Measurements from ENCODE around the gene ADRA1B. TPM values are rescaled to one million over a fixed set of nuclear protein-coding genes. Genes with fewer than 3 reads are reported as not detected.

Gene ADRA1B
- polyA plus RNA-seq, 4 donors, result 0.25 to 0.45 (median 0.31) TPM; not detected in 1

DNA sequence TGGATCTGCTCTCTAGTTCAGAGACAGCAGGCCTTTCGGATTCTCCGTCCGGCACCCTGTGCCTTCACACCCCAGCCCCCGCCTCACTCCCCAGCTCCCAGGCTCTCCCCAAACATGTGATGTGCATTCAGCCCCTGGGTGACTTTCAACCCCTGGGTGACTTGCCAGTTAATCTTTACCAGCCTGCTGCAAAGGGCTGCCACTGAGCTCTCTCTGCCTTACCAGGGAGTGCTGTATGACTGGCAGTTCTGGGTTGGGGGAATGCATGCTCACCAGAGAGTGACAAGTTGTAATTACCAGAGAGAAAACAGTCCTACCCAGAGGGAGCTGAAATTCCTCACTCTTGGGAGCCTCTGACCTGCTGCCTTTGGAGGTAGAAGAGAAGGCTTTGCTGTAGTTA, 4.9 kb upstream of the ADRA1B start:
- peak; percentile 22 to 58 for DNase-seq
- no peaks in the 10 kb centered on the region for H3K9me3 ChIP-seq (ENCODE audit: control insufficient read depth in 2 of 2, insufficient read depth in 1 of 2, low read depth in 1 of 2, low read length in 1 of 2)
- no peak overlapping the region for H3K4me3 ChIP-seq (ENCODE audit: low read depth in 1 of 3, low read length in 3 of 3)
- H3K27ac ChIP-seq (ENCODE audit: low read depth in 1 of 3, low read length in 2 of 3), result no peak overlapping the region
- FAIRE-seq, result no peak
- WGBS, 3 donors, result 84 to 96% (median 94%) methylated on average over 4 of the region's 4 CpGs
- no peaks in the 10 kb centered on the region for H3K36me3 ChIP-seq (ENCODE audit: control insufficient read depth in 3 of 3, insufficient read depth in 2 of 3, low read depth in 1 of 3, low read length in 3 of 3)
- H3K4me1 ChIP-seq (ENCODE audit: control insufficient read depth in 3 of 3, insufficient read depth in 2 of 3, low read depth in 1 of 3, low read length in 2 of 3), result peaks cover 0 to 28% (median 0%) of the 10 kb centered on the region in 3 donors
- peaks cover 0 to 14% (median 4%) of the 10 kb centered on the region in 3 donors for H3K27me3 ChIP-seq (ENCODE audit: control insufficient read depth in 3 of 3, insufficient read depth in 3 of 3, low read length in 3 of 3)

DNA sequence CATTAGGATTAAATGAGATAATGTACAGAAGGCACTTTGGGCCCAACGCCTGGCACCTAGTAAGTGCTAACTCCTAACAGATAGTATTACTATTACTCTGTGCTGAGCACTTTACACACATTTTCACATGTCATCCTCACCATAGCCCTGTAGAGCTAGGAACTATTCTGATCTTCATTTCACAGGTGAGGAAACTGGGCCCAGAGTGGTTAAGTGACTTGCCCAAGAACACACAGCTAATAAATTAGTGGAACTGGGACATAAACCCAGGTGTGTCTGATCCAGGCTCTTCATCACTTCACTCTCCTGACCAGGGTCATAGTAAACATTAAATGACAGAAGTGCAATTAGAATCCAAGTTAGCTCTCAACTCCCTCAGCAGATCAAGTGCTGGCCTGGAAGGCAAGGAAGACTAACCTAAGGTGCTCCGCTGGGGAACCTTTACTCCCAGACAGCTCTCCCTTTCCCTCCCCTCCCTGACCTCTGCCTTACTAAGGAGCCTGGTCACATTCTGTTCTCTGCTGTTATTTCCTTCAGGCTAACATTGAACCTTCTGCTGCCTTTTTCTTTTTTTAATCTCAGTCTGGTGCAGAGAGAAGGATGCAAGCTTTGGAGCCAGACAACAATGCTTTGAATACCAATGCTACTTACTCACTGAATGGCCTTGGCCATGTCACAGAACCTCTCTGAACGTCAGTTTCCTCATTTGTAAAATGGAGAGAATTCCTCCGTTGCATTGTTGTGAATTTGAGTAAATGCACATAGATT, 4.1 kb upstream of the ADRA1B start:
- Histone ChIP-seq H3K4me1 (ENCODE audit: control insufficient read depth in 3 of 3, insufficient read depth in 2 of 3, low read depth in 1 of 3, low read length in 2 of 3) (peaks cover 0 to 30% (median 0%) of the 10 kb centered on the region in 3 donors), H3K4me3 (ENCODE audit: low read depth in 1 of 3, low read length in 3 of 3) (no peak overlapping the region), H3K36me3 (ENCODE audit: control insufficient read depth in 3 of 3, insufficient read depth in 2 of 3, low read depth in 1 of 3, low read length in 3 of 3) (no peaks in the 10 kb centered on the region), H3K27me3 (ENCODE audit: control insufficient read depth in 3 of 3, insufficient read depth in 3 of 3, low read length in 3 of 3) (peaks cover 0 to 22% (median 4%) of the 10 kb centered on the region in 3 donors), H3K27ac (ENCODE audit: low read depth in 1 of 3, low read length in 2 of 3) (no peak overlapping the region), H3K9me3 (ENCODE audit: control insufficient read depth in 2 of 2, insufficient read depth in 1 of 2, low read depth in 1 of 2, low read length in 1 of 2) (no peaks in the 10 kb centered on the region)
- DNase-seq (peak; percentile 34 to 43), FAIRE-seq (no peak)
- WGBS, 3 donors, result 65 to 75% (median 70%) methylated on average over 4 of the region's 4 CpGs

DNA sequence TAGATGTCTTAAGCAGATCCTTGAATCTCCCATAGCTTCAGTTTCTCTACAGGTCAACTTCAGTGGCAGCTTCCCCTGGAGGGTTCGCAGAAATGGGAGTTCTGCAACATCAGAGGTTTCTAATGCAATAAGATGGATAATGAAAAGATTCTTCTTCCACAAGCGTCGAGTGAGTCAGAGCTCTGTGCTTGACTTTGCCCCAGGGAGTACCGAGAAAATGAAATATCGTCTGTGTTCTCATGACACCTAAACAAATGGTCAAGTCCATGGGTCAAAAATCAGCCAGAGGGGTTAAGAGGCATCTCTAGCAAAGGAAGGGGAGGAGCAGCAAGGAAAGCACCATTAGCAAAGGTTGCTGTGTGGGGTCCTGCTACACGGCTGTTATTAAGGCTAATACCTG, 3.2 kb upstream of the ADRA1B start:
- Histone ChIP-seq H3K36me3 (ENCODE audit: control insufficient read depth in 3 of 3, insufficient read depth in 2 of 3, low read depth in 1 of 3, low read length in 3 of 3) (no peaks in the 10 kb centered on the region), H3K9me3 (ENCODE audit: control insufficient read depth in 2 of 2, insufficient read depth in 1 of 2, low read depth in 1 of 2, low read length in 1 of 2) (no peaks in the 10 kb centered on the region), H3K4me3 (ENCODE audit: low read depth in 1 of 3, low read length in 3 of 3) (no peak overlapping the region), H3K27me3 (ENCODE audit: control insufficient read depth in 3 of 3, insufficient read depth in 3 of 3, low read length in 3 of 3) (peaks cover 0 to 29% (median 4%) of the 10 kb centered on the region in 3 donors), H3K27ac (ENCODE audit: low read depth in 1 of 3, low read length in 2 of 3) (no peak overlapping the region), H3K4me1 (ENCODE audit: control insufficient read depth in 3 of 3, insufficient read depth in 2 of 3, low read depth in 1 of 3, low read length in 2 of 3) (peaks cover 0 to 30% (median 0%) of the 10 kb centered on the region in 3 donors)
- WGBS, 3 donors, result 13 to 47% (median 28%) methylated on average over 6 of the region's 6 CpGs
- FAIRE-seq (no peak), DNase-seq (peak; percentile 66 to 74)

DNA sequence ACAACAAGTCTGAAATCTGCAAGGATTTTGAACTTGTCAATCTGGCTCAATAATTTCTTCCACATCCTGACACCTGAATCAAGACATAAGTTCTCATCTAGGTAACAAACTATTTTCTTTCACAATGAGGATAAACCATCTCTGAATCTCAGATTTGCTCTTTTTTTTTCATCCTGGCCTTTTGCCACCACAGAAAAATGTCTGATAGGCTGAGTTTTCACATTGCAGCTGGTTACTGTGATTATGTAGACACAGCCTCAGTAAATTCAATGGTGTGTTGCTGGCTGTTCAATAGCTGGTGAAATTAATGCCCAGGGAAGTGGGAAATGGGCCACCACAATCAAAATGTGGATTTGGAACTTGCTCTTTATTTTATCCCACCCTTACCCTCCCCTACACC, 2.8 kb upstream of the ADRA1B start:
- H3K36me3 ChIP-seq (ENCODE audit: control insufficient read depth in 3 of 3, insufficient read depth in 2 of 3, low read depth in 1 of 3, low read length in 3 of 3), result no peaks in the 10 kb centered on the region
- DNase-seq (no peak), FAIRE-seq (no peak)
- no peaks in the 10 kb centered on the region for H3K9me3 ChIP-seq (ENCODE audit: control insufficient read depth in 2 of 2, insufficient read depth in 1 of 2, low read depth in 1 of 2, low read length in 1 of 2)
- peaks cover 0 to 30% (median 0%) of the 10 kb centered on the region in 3 donors for H3K4me1 ChIP-seq (ENCODE audit: control insufficient read depth in 3 of 3, insufficient read depth in 2 of 3, low read depth in 1 of 3, low read length in 2 of 3)
- H3K4me3 ChIP-seq (ENCODE audit: low read depth in 1 of 3, low read length in 3 of 3), result no peak overlapping the region
- peaks cover 0 to 32% (median 4%) of the 10 kb centered on the region in 3 donors for H3K27me3 ChIP-seq (ENCODE audit: control insufficient read depth in 3 of 3, insufficient read depth in 3 of 3, low read length in 3 of 3)
- no peak overlapping the region for H3K27ac ChIP-seq (ENCODE audit: low read depth in 1 of 3, low read length in 2 of 3)

DNA sequence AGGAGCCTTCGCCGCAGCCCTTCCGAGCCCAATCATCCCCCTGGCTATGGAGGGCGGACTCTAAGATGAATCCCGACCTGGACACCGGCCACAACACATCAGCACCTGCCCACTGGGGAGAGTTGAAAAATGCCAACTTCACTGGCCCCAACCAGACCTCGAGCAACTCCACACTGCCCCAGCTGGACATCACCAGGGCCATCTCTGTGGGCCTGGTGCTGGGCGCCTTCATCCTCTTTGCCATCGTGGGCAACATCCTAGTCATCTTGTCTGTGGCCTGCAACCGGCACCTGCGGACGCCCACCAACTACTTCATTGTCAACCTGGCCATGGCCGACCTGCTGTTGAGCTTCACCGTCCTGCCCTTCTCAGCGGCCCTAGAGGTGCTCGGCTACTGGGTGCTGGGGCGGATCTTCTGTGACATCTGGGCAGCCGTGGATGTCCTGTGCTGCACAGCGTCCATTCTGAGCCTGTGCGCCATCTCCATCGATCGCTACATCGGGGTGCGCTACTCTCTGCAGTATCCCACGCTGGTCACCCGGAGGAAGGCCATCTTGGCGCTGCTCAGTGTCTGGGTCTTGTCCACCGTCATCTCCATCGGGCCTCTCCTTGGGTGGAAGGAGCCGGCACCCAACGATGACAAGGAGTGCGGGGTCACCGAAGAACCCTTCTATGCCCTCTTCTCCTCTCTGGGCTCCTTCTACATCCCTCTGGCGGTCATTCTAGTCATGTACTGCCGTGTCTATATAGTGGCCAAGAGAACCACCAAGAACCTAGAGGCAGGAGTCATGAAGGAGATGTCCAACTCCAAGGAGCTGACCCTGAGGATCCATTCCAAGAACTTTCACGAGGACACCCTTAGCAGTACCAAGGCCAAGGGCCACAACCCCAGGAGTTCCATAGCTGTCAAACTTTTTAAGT, 819 bp downstream of the ADRA1B start:
- no peak for FAIRE-seq

DNA sequence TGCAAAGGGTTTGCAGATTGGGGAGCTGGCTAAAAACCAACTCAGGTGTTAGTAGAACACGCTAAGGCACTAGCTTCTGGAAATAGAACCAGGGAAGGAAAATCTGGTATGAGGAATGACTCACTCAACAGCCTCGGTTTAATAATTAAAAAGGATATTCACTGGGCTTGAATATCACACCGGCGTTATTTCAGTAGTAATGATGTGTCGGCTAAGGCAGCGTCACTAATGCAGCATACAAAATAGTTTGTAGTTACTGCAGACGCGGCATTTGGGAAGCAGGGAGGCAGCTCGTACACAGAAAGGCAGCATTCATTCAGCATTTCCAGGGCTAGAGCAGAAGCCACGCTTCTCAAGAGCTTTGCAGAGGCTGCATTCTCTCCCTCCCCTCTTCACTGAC, 1.7 kb downstream of the ADRA1B start:
- Histone ChIP-seq H3K9me3 (ENCODE audit: control insufficient read depth in 2 of 2, insufficient read depth in 1 of 2, low read depth in 1 of 2, low read length in 1 of 2) (no peaks in the 10 kb centered on the region), H3K36me3 (ENCODE audit: control insufficient read depth in 3 of 3, insufficient read depth in 2 of 3, low read depth in 1 of 3, low read length in 3 of 3) (no peaks in the 10 kb centered on the region), H3K4me3 (ENCODE audit: low read depth in 1 of 3, low read length in 3 of 3) (no peak overlapping the region), H3K27ac (ENCODE audit: low read depth in 1 of 3, low read length in 2 of 3) (no peak overlapping the region), H3K27me3 (ENCODE audit: control insufficient read depth in 3 of 3, insufficient read depth in 3 of 3, low read length in 3 of 3) (peaks cover 0 to 44% (median 6%) of the 10 kb centered on the region in 3 donors), H3K4me1 (ENCODE audit: control insufficient read depth in 3 of 3, insufficient read depth in 2 of 3, low read depth in 1 of 3, low read length in 2 of 3) (peaks cover 0 to 8% (median 0%) of the 10 kb centered on the region in 3 donors)
- no peak for FAIRE-seq
- WGBS, 3 donors, result 15 to 56% (median 30%) methylated on average over 10 of the region's 10 CpGs
- peak; percentile 26 to 58 for DNase-seq

More for the DNA sequence above, 819 bp downstream of the ADRA1B start:
- DNase-seq, result no peak
- WGBS, 3 donors, result 88 to 90% (median 89%) methylated on average over 35 to 36 of the region's 36 CpGs
- Histone ChIP-seq H3K4me3 (ENCODE audit: low read depth in 1 of 3, low read length in 3 of 3) (peak overlapping the region in 2 of 3 donors; percentile 13 to 51), H3K27me3 (ENCODE audit: control insufficient read depth in 3 of 3, insufficient read depth in 3 of 3, low read length in 3 of 3) (peaks cover 0 to 42% (median 6%) of the 10 kb centered on the region in 3 donors), H3K4me1 (ENCODE audit: control insufficient read depth in 3 of 3, insufficient read depth in 2 of 3, low read depth in 1 of 3, low read length in 2 of 3) (peaks cover 0 to 17% (median 0%) of the 10 kb centered on the region in 3 donors), H3K9me3 (ENCODE audit: control insufficient read depth in 2 of 2, insufficient read depth in 1 of 2, low read depth in 1 of 2, low read length in 1 of 2) (no peaks in the 10 kb centered on the region), H3K36me3 (ENCODE audit: control insufficient read depth in 3 of 3, insufficient read depth in 2 of 3, low read depth in 1 of 3, low read length in 3 of 3) (no peaks in the 10 kb centered on the region), H3K27ac (ENCODE audit: low read depth in 1 of 3, low read length in 2 of 3) (no peak overlapping the region)

DNA sequence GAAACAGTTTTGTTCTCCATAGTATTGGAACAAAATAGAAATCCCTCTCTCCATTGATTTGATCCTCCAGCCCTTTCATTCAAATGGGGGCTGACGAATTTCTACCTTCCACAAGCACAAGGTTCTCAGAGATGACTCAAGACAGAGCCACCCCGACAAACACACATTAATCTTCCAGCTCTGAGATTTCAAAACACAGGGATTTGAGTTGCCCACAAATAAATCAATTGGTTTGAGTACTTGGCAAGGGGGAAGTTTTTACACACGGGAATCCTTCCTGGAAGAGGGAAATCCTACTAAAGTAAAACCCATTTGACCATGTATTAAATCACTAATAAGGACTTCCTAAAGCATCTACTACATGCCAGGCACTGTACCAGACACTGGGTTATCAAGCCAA, 5.4 kb downstream of the ADRA1B start:
- no peak overlapping the region for H3K27ac ChIP-seq (ENCODE audit: low read depth in 1 of 3, low read length in 2 of 3)
- WGBS, 3 donors, result 58 to 67% (median 61%) methylated on average over 3 of the region's 3 CpGs
- no peak for FAIRE-seq
- peaks cover 0 to 47% (median 5%) of the 10 kb centered on the region in 3 donors for H3K27me3 ChIP-seq (ENCODE audit: control insufficient read depth in 3 of 3, insufficient read depth in 3 of 3, low read length in 3 of 3)
- H3K4me1 ChIP-seq (ENCODE audit: control insufficient read depth in 3 of 3, insufficient read depth in 2 of 3, low read depth in 1 of 3, low read length in 2 of 3), result peaks cover 0 to under 1% (median 0%) of the 10 kb centered on the region in 3 donors
- H3K4me3 ChIP-seq (ENCODE audit: low read depth in 1 of 3, low read length in 3 of 3), result no peak overlapping the region
- no peaks in the 10 kb centered on the region for H3K9me3 ChIP-seq (ENCODE audit: control insufficient read depth in 2 of 2, insufficient read depth in 1 of 2, low read depth in 1 of 2, low read length in 1 of 2)
- no peak for DNase-seq
- no peaks in the 10 kb centered on the region for H3K36me3 ChIP-seq (ENCODE audit: control insufficient read depth in 3 of 3, insufficient read depth in 2 of 3, low read depth in 1 of 3, low read length in 3 of 3)

DNA sequence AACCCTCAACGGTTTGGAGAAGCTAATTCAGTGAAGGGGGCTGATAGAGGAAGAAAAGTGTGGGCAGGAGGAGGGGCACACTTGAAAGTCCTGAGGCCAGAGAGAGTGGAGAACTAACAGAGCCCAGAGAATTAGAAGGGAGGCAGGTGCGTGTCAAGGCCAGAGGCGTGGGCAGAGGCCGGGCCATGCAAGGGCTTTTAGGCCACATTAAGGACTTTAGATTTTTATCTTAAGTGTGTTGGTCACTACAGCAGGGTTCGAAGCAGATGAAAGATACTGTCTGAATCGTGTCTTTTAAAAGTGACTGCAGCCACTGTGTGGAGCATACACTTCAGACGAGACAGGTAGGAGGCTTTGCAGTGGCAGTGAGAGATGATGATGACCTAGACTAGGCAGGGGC, 6.7 kb downstream of the ADRA1B start:
- no peak overlapping the region for H3K27ac ChIP-seq (ENCODE audit: low read depth in 1 of 3, low read length in 2 of 3)
- WGBS, 3 donors, result 63 to 79% (median 66%) methylated on average over 7 of the region's 7 CpGs
- H3K9me3 ChIP-seq (ENCODE audit: control insufficient read depth in 2 of 2, insufficient read depth in 1 of 2, low read depth in 1 of 2, low read length in 1 of 2), result no peaks in the 10 kb centered on the region
- FAIRE-seq (no peak), DNase-seq (no peak)
- H3K36me3 ChIP-seq (ENCODE audit: control insufficient read depth in 3 of 3, insufficient read depth in 2 of 3, low read depth in 1 of 3, low read length in 3 of 3), result no peaks in the 10 kb centered on the region
- H3K4me3 ChIP-seq (ENCODE audit: low read depth in 1 of 3, low read length in 3 of 3), result no peak overlapping the region
- H3K27me3 ChIP-seq (ENCODE audit: control insufficient read depth in 3 of 3, insufficient read depth in 3 of 3, low read length in 3 of 3), result peaks cover 0 to 36% (median 5%) of the 10 kb centered on the region in 3 donors
- no peaks in the 10 kb centered on the region for H3K4me1 ChIP-seq (ENCODE audit: control insufficient read depth in 3 of 3, insufficient read depth in 2 of 3, low read depth in 1 of 3, low read length in 2 of 3)
